ENCODE measurements around the gene TSEN15. TPM values are rescaled to one million over a fixed set of nuclear protein-coding genes. Genes with fewer than 3 reads are reported as not detected.

The TSEN15 gene
- total RNA-seq, 1 donor from 2014 or later = 52.4 TPM

GRCh38 chr1:184080309-184080708, 28.8 kb downstream of the TSEN15 start:
- TF ChIP-seq CTCF (IDR thresholded peaks at IDR 0.05; ENCODE audit: insufficient read depth, low read length, severe bottlenecking) = no peak
- Histone ChIP-seq H3K36me3 (ENCODE audit: control insufficient read depth, insufficient read depth, low read length) (no peaks in the 10 kb centered on the region), H3K27me3 (ENCODE audit: control insufficient read depth, insufficient read depth, low read length) (no peaks in the 10 kb centered on the region), H3K4me3 (ENCODE audit: low read depth, low read length) (no peak overlapping the region)
- no peak for FAIRE-seq
- no peak for DNase-seq (ENCODE audit: low read depth)

DNA sequence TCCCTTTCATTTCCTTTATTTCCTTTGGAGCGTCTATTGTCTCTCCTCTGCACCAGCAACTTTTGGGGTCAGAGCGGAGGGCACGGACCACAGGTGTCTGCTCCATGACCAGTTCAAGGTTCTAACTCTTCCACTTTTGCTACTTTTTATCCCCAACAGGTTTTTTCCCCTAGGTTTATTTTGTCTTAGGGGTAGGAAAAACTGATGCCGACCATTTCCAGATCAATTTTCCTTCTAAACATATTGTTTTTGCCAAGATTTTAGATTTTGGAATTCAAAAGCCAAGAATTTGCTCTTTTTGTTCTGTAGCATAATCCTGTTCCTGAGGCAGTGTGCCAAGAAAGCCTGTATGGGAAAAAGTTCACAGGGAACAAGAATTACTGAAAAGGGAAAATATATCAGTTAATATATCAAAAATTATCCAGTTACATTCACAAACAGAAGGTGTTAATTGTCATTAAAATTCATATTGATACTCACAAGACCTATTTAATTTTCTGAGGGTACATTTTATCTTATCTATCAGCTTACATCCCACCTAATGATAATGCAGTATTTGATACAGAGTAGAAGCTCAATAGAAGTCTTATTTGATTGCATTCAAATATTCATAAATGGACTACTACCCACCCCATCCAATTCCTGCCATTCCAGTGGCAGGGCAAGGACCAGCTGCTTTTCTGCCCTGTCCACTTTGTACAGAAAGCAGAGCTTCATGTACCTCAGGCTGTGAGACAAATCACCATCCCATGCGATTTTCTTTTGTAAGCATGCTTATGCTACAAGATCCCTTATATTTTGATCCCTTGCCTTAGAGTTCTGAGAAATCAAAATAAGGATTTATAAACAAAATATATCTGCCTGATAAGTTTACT, 31.2 kb downstream of the TSEN15 start:
- H3K4me3 ChIP-seq (ENCODE audit: low read depth, low read length) = no peak overlapping the region
- TF ChIP-seq CTCF (IDR thresholded peaks at IDR 0.05; ENCODE audit: insufficient read depth, low read length, severe bottlenecking) = no peak
- no peak for DNase-seq (ENCODE audit: low read depth)
- no peak for FAIRE-seq
- H3K27me3 ChIP-seq (ENCODE audit: control insufficient read depth, insufficient read depth, low read length) = no peaks in the 10 kb centered on the region
- H3K36me3 ChIP-seq (ENCODE audit: control insufficient read depth, insufficient read depth, low read length) = no peaks in the 10 kb centered on the region

GRCh38 chr1:184085667-184086066, 34.1 kb downstream of the TSEN15 start:
- DNase-seq (ENCODE audit: low read depth) = peak; percentile 5
- no peak for TF ChIP-seq CTCF (IDR thresholded peaks at IDR 0.05; ENCODE audit: insufficient read depth, low read length, severe bottlenecking)
- no peak for FAIRE-seq

GRCh38 chr1:184088037-184088436, 36.5 kb downstream of the TSEN15 start:
- Histone ChIP-seq H3K36me3 (ENCODE audit: control insufficient read depth, insufficient read depth, low read length) (no peaks in the 10 kb centered on the region), H3K27me3 (ENCODE audit: control insufficient read depth, insufficient read depth, low read length) (peaks cover 2% of the 10 kb centered on the region), H3K4me3 (ENCODE audit: low read depth, low read length) (no peak overlapping the region)
- DNase-seq (ENCODE audit: low read depth) = no peak
- FAIRE-seq = no peak
- no peak for TF ChIP-seq CTCF (IDR thresholded peaks at IDR 0.05; ENCODE audit: insufficient read depth, low read length, severe bottlenecking)

More at GRCh38 chr1:184085667-184086066, 34.1 kb downstream of the TSEN15 start:
- H3K4me3 ChIP-seq (ENCODE audit: low read depth, low read length) = no peak overlapping the region
- H3K27me3 ChIP-seq (ENCODE audit: control insufficient read depth, insufficient read depth, low read length) = peaks cover 2% of the 10 kb centered on the region
- H3K36me3 ChIP-seq (ENCODE audit: control insufficient read depth, insufficient read depth, low read length) = no peaks in the 10 kb centered on the region

- TF ChIP-seq CTCF (IDR thresholded peaks at IDR 0.05; ENCODE audit: insufficient read depth, low read length, severe bottlenecking) = no peak
Observed at GRCh38 chr1:184093071-184093470, 41.5 kb downstream of the TSEN15 start.

More at GRCh38 chr1:184093071-184093470, 41.5 kb downstream of the TSEN15 start:
- H3K4me3 ChIP-seq (ENCODE audit: low read depth, low read length) = no peak overlapping the region
- H3K36me3 ChIP-seq (ENCODE audit: control insufficient read depth, insufficient read depth, low read length) = no peaks in the 10 kb centered on the region
- no peak for FAIRE-seq
- peaks cover under 1% of the 10 kb centered on the region for H3K27me3 ChIP-seq (ENCODE audit: control insufficient read depth, insufficient read depth, low read length)
- DNase-seq (ENCODE audit: low read depth) = no peak

All from bronchial epithelial cell (primary cell).